HG03558 (cell line): ENCODE measurements around the gene FBLN2.
"Not testable (repeated sequence)": the region's sequence is repeated elsewhere in the genome, so short reads cannot be mapped to it uniquely, and the experiment has no call there.

Source experiments
- ATAC-seq: cut with Tn5 transposase; IDR thresholded peaks from one replicate; pipeline ENCODE4 v1.9.1; 2021; ENCODE audit warnings: moderate number of reproducible peaks; ENCODE audit not compliant: unreplicated experiment; ENCODE audit errors: extremely low read depth

The FBLN2 gene

DNA sequence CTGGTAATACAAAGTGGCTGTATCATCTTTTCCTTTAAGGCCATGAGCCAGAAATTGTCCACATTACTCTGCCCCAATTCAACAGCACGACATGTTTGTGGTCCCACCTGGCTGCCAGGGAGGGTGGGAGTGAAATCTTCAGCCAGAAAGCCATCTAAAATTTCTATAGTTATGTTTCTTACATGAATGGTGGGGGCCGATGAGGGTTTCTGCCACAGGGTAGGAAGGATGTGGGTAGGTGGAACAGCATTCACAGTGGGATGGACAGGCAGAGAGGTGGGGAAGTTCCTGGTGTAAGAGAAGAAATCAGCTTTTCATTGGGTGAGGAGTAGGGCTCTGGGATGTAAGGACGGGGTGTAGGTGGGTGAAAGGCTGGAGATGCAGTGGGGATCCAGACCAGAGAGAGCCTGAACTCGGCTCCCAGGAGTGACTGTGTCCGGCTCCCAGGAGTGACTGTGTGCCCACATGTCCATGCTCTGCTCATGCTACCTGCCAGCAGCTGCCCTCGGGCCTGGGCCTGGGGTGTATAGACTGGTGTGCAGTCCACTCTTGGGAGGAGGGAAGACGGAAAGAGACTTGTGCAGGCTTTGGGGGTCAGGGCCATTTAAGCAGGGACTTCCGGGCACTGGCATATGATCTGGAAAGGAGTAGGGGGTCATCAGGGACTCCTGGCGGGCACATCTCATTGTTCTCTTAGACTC lies 3.8 kb upstream of the FBLN2 start:
- no peak for ATAC-seq

DNA sequence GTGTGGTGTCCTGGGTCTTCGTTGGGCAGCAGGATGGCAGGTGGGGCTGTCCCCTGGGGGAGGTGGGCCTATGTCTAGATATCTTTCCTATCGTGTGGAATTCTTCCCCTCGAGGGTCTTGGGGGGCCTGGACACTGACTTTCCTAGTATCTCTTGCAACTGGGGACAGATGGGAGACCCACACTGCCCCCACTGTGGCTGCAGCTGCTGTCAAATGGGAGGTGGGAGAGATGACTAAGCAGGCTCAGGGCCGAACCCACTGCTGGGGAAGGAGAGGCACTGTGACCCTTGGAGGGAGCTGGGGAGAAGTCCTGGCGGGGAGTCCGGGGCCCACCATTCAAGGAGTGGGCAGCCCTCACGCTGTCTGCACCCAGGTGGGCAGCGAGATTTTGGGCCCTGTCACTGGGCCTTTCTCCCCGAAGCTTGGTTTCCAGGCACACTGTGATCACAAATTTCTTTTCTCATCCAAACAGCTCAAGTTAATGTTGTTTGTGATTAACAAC lies 2.9 kb upstream of the FBLN2 start:
- ATAC-seq = no peak

DNA sequence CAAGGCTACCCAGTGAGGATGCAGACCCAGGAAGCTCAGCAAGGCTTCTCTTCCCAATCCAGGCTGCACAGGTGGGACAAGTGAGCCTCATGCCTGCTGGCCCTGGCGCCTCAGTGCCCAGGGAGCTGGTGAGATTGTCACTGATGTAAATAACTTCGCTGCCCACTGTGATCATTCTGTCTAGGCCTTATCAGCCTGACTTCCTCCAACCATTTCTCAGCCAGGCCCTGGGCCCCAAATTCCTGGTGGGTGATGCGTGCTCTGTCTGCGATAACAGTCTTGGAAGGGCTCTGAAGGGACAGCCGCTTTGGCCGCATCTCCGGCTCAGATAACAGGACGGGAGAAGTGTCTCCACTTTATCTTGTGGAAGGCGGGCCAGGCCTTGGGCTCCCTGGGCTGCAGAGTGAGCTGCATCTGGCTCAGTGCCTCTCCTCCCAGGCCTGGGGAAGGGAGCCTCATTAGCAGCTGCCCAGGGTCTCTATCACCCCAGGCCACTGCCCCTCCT lies 2.2 kb upstream of the FBLN2 start:
- ATAC-seq = no peak

DNA sequence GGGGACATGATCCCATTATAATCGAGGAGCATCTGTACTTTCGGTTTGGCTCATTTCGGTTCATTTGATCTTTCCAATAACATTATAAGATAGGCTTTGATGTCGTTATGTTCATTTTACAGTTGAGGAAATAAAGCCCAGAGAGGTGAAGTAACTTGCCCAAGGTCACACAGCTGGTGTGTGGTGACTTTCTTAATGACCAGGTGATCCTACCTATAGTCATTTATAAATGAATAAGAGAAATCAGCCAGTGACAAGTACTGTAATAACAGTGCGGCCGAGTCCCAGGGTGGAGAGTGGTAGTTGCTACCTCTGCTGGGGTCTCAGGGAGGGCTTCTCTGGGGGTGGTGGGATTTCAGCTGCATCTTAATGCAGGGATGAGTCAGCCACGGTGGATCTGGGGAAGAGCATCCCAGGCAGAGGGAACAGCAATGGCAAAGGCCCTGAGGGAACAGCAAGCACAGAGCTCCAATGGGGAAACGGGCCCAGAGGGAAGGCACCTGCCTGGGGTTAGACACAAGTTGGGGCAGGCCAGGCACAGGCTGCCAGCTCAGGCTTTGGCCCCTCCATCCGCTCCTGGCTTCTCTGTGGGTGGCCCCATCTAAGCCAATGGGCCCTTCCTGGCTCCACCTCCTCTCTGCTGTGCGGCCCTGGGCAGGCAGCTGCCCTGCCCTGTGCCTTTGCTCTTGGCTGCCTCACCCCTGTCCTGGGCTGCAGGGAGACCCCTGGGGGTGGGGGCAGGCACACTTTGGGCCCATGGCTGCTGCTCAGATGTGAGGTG lies 1.1 kb upstream of the FBLN2 start:
- ATAC-seq = no peak

DNA sequence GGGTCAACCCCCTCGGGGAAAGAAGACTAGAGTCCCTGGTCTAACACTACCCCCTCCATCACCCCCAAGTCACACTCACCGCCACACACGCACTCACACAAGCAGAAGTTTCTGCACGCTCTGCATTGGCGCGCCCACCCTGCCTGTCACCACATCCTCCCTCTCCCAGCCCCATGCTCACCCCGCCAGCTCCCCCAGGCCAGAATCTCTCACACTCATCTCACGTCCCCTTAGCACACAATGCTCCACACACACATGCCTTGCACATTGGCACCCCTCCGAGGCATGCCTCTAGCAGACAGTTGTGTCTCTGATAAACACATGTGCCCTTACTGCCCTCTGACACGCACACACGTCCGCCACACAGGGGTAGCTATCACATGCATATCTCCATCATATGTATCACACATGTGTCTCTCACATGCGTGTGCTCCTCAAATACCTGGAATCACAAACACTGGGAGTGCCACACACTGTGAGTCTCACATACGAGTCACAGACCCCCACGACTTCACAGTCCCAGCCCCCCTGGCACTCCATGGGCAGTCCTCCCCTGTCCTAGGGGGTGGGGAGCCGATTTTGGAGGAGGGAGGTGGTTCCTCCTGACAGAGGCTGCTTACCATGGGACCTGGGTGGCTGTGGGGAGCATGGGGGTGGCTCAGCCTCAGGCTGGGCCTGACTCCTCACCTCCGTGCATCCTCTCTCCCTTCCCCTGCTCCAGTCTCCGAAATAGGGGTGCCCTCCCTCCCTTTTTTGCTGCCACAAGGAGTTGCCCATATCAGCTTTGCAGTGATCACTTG lies 898 bp downstream of the FBLN2 start:
- ATAC-seq = no peak

DNA sequence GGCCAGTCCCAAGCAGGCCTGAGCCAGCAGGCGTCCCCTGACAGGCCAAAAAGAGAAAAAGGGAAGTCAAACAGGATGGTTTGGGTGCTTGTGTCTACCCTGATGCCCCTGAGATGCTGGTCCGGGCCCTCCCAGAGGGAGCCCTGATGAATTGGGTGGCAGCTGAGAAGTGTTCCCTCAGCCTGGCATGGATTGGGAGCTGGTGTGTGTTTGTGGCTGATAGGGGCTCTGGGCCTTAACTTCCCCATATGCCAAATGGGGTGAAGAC lies 1.4 kb downstream of the FBLN2 start:
- no peak for ATAC-seq

DNA sequence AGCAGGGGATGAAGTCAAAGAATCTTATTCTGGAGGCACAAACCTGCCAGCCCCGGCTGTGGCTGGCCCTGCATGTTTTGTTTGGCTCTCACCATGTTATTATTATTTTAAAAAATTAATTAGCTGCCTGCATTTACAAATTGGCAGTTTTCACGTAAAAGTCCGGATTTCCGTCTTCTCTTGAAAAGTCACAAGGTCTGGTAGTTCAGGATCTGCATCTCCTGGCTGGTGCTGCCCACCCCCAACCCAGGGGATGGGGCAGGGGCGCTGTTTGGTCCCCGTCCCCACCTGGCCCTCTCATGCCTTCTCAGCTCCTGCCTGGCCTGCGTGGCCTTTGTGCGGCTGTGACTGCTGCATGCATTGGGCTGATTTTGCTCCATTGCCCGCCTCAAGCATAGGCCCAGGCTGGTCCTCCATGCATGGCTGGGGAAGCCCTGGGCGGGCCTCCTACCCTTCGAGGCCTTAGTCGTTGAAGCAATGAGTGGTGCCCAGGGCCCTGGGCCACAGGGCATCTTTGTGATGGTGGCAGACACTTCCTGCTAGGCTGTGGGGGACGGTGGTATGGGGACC lies 2.0 kb downstream of the FBLN2 start:
- no peak for ATAC-seq

DNA sequence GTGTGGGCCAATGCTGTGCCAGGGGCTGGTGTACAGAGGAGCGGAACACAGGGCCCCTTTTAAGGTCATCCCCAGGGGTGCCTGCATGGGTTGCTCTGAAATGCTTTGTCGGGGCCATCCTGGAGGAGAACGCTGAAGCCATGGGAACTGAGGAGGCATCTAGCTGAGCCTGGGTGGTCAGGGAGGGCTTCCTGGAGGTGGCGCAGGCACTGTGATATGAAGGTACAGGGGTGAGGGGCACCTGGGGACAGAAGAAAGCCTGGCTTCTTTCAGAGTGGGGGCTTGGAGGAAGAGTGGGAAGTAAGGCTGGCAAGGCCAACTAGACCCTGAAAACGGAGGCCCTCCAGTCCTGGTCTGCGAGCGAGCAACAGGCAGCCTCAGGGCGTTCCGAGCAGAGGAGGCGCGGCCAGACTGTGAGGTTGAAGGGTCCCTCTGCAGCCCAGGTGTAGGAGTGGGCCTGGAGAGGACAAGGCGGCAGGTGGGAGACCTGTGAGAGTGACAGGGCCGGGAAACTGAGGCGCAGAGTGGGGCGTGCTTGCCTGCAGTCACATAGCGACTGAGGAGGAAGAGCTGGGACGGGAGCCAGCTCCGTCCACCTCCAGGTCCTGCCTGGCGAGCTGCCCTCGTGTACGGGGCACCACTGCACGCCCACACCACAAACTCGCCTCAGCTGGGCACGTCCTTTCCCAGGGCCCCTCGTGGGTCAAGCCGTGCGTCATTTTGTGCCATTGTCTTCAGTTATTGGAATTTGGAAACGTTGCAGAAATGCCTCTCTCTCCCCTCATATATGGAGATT lies 4.1 kb downstream of the FBLN2 start:
- ATAC-seq = no peak

DNA sequence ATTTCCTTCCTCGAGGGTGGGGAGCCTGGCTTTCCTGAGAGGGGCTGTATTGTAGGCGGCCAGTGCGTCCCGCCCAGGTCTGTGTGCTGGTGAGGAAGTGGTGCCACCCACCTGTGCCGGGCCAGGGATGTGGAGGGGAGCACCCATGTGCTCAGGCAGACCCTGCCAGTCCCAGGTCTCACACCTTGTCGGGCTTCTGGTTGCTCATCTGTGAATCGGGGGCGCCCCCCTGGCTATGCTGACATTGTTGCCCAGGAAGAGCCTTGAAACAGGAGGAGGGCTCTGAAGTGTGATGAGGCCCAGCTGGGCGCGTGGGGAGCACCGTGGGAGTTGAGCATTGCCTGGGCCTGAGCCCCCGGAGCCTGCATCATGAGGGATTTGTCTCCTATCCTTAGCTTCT lies 4.8 kb downstream of the FBLN2 start:
- ATAC-seq = no peak

DNA sequence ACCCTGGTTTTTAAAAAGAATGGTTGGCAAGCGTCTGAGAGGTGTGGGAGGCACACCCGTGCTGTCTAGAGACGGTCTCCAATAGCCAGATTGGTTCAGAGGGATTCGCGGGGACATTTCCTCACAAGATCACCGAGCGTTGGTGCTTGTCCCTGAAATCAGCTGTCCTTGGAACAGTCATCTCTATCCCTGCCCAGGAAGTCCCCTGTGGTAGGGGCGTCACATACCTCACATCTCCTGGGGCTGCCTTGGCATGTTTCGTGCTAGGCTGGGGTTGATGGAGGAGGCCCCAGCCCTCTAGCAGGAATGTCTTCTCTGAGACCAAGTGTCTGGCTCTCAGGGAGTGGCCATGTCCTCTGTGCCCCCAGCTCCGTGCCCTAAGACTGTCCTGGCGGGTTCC lies 6.8 kb downstream of the FBLN2 start:
- ATAC-seq = no peak

DNA sequence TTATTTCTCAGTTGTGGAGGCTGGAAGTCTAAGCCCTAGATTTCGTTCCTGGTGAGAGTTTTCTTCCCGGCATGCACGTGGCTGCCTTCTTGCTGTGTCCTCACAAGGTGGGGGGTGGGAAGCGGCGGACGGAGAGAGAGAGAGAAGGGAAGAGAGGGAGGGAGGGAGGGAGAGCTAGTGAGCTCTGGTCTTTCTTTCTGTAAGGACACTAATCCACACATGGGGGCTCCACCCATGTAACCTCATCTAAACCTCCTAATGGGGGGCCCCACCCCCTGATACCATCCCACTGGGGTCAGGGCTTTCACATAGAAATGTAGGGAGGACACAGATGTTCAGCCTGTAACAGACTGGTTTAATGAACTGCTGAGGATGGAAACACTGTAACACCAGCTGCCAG lies 7.3 kb downstream of the FBLN2 start:
- no peak for ATAC-seq

DNA sequence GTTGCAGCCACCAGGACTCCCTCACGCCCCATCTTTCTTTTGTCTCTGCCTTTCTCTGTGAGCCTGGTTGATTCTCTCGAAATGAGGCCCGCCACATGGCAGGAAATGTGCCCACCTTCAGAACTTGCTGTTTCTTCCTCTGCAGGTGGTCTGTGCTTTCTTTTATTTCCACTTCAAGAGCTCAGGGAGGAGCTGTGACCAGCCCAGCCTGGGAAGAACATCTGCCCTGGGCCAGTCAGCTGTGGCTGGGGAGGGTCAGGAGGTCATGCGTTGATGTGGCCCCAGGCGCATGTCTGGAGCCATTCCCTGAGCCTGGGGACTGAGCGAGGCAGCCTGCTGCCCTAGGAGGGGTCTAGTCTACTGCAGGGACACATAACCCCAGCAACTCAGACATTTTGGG lies 8.0 kb downstream of the FBLN2 start:
- ATAC-seq = no peak

DNA sequence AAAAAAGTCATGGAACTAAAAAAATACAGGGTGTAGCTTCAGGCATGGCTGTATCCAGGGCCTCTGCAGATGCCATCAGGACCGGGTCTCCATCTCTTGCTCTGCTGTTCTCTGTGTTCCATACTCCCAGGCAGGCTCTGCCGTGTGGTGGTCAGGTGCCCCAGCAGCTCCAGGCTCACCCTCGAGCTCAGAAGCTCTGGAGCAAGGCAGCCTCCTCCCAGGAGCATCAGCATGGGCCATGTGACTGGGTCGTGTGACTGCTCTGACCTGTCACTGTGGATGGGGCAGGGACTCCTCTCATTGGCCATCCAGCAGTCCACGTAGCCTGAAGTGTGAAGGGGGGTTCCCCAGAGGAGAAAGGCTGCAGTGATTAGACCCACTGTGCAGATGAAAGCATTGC lies 8.5 kb downstream of the FBLN2 start:
- ATAC-seq = no peak

DNA sequence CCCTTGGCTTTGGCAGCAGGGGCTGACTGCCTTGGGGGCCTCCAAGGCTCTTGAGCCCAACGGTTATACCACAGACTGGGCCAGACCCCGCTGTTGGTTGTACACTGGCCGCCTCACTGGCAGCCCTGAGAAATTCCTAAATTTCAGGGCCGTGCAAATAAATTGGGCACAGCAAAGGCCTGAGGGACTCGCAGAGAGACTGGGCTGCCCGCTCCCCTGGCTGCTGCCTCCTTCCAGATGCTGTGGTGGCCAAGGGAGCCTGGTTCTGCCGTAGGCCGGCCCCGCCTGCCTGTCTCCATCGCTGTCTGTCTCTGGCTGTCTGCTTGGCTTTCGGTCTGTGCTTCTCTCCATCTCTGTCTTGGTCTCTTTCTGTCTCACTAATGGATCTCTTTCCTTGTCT lies 9.0 kb downstream of the FBLN2 start:
- ATAC-seq = no peak

DNA sequence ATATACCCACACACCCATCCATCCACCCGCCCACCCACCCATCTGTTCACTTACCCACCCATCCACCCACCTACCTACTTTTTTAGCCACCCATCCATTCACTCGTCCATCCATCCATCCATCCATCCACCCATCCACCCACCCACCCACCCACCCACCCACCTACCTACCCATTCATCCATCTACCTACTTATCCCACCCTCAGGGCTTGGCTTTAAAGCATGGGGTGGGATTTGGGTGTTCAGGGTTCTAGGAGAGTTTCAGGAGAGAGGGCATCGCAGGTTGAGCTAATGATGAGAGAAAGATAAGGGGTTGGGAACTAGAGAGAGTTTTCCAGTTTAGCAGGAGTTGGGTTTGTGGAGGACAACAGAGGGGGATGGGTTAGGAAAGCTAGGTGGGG lies 9.7 kb downstream of the FBLN2 start:
- no peak for ATAC-seq

DNA sequence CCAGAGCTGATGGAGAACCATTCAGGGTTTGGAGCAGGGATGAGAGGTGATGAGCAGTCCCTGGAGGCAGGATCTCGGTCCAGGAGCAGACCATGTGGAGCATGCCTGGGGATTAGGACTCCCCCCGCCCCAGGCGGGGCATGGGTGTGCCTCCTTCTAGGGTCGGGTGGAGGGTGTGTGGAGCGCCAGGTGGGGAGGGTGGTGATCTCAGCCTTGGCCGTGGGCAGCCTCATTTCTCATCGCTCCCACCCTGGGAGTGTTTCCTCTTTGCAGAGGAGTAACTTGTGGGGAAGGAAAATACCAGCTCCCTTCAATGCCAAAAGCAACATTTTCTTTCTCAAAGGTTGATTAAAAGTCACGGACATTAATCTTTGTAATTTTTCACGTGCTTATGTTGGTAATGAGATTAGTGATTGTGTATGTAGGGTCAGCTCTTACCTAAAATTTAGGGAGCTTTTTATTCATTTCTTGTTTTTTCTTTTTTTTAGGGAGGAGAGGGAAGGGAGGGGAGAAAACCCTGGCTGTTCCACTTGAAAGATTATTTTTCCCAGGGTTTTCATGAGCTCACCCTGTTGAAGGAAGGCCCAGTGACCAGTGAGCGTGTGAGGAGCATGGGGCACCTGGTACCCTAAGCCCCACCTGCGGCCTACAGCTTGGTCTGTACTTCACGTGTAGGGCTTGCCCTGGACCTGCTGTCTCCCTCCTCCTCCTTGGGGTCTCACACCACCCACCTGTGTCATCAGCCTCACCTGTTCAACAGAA lies 11.0 kb downstream of the FBLN2 start:
- ATAC-seq = no peak

DNA sequence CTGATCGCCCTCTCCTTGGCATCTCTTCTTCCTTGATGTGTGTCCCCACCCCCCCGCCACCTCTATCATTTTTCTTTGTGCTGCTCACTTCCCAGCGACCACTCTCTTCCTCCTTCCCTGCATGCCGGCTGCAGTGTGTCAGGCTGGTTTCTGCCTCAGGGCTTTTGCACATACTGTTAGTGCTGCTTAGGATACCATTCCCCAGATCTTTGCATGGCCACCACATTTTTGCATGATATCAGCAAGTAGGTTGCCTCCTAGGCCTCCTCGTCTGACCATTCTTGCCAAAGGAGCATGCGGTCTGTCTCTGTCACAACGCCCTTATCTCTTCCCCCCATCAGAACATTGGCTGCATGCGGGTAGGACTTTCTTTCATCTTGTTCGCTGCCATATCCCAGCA lies 12.5 kb downstream of the FBLN2 start:
- ATAC-seq = no peak

DNA sequence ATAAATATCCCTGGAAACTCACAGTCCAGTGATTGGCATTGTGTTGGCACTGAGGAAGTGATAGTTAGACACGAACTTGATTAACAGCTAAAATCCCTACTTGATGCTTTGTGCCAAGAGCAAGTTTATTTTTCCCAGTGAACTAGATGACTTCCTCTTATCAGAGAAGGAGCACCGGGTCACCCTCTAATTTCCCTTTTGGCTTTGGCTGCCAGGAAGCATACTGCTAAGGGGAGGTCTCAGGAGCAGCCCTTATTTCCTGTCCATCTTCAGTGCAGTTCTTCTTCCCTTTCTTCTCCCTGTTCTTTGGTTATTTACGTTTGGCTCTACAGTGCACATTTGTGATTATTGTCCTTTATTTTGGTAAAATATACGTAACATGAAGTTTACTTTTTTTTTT lies 13.0 kb downstream of the FBLN2 start:
- no peak for ATAC-seq

DNA sequence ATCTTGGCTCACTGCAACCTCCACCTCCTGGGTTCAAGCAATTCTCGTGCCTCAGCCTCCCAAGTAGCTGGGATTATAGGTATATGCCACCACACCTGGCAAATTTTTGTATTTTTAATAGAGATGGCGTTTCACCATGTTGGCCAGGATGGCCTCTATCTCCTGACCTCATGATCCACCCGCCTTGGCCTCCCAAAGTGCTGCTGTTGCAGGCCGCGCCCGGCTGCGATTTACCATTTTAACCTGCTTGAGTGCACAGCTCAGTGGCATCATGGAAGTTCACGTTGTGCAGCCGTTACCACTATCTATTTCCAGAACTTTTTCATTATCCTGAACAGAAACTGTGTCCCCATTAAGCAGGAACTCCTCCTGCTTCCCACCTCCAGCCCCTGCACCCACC lies 13.5 kb downstream of the FBLN2 start:
- ATAC-seq = not testable (repeated sequence)
